ACC112 (cell line): Measurements from ENCODE around the gene BST1.

Experiments
- H2AFZ ChIP-seq: fragments of 200-600 bp; sonication (generic); one replicate; pipeline ENCODE4 v1.6.0; 2017; ENCODE audit warnings: antibody characterized with exemption, low read length; ENCODE audit not compliant: unreplicated experiment
- H3K27ac ChIP-seq: fragments of 200-600 bp; sonication (generic); 2 replicates; pipeline ENCODE4 v1.5.1; 2014; ENCODE audit warnings: low read depth, mild to moderate bottlenecking, antibody characterized with exemption, low read length, moderate library complexity
- H3K27me3 ChIP-seq: fragments of 200-600 bp; sonication (generic); 2 replicates; pipeline ENCODE4 v1.6.1; 2014; ENCODE audit warnings: mild to moderate bottlenecking, antibody characterized with exemption, low read length, moderate library complexity, mixed read lengths; ENCODE audit not compliant: insufficient read depth
- H3K36me3 ChIP-seq: fragments of 200-600 bp; sonication (generic); 2 replicates; pipeline ENCODE4 v1.6.1; 2016; ENCODE audit warnings: mild to moderate bottlenecking, antibody characterized with exemption, low read length, moderate library complexity, mixed read lengths; ENCODE audit not compliant: insufficient read depth
- H3K4me1 ChIP-seq: fragments of 200-600 bp; sonication (generic); one replicate; pipeline ENCODE4 v1.6.1; 2016; ENCODE audit warnings: low read length, mixed read lengths; ENCODE audit not compliant: insufficient read depth, unreplicated experiment, control insufficient read depth
- H3K4me3 ChIP-seq: fragments of 200-600 bp; sonication (generic); 2 replicates; pipeline ENCODE4 v1.5.1; 2014; ENCODE audit warnings: mild to moderate bottlenecking, low read depth, low read length
- H3K79me2 ChIP-seq: fragments of 200-600 bp; sonication (generic); one replicate; pipeline ENCODE4 v1.6.0; 2016; ENCODE audit warnings: low read length; ENCODE audit not compliant: control insufficient read depth, unreplicated experiment, insufficient read depth

Gene BST1

DNA sequence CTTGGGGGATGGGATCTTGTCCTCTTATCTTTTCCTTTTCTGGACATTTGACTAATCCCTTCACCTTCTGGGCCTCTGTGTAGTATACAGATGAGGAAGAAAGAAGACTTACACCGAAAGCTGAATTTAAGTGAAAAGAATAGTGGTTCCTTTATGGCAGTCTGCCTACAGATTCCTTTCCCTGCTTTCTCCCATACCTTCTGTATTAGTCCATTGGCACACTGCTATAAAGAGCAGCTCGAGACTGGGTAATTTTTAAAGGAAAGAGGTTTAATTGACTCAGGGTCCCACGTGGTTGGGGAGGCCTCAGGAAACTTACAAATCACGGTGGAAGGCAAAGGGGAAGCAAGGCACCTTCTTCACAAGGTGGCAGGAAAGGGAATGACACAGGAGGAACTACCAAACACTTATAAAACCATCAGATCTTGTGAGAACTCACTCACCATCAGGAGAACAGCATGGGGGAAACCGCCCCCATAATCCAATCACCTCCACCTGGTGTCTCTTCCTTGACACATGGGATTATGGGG lies 41.2 kb downstream of the BST1 start:
- Histone ChIP-seq H3K4me1 (no peaks in the 10 kb centered on the region), H3K4me3 (no peak overlapping the region), H3K27ac (no peak overlapping the region), H3K36me3 (no peaks in the 10 kb centered on the region), H2AFZ (no peak overlapping the region), H3K79me2 (no peaks in the 10 kb centered on the region), H3K27me3 (0 out of 2 replicates have a peak, but pooled peaks cover 4% of the 10 kb centered on the region)

DNA sequence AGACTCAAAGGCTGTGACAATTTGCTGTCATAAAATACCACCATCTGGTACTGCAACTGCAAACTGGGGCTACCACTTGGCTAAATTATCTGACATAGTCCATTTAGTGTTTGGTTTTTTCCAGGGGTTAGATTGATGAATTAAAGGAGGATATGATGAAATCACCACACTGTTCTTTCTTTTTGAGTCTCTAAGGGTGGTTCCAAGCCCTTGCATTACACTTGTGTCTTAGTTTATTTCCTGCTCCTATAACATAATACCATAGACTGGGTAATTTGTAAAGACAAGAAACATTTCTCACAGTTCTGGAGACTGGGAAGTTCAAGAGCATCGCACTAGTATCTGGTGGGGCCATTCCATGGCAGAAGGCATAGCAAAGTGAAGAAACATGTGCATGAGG lies 43.2 kb downstream of the BST1 start:
- H3K27ac ChIP-seq: no peak overlapping the region
- H3K27me3 ChIP-seq: 0 out of 2 replicates have a peak, but pooled peaks cover 4% of the 10 kb centered on the region
- no peaks in the 10 kb centered on the region for H3K4me1 ChIP-seq
- H3K36me3 ChIP-seq: no peaks in the 10 kb centered on the region
- no peaks in the 10 kb centered on the region for H3K79me2 ChIP-seq
- no peak overlapping the region for H3K4me3 ChIP-seq
- H2AFZ ChIP-seq: no peak overlapping the region

DNA sequence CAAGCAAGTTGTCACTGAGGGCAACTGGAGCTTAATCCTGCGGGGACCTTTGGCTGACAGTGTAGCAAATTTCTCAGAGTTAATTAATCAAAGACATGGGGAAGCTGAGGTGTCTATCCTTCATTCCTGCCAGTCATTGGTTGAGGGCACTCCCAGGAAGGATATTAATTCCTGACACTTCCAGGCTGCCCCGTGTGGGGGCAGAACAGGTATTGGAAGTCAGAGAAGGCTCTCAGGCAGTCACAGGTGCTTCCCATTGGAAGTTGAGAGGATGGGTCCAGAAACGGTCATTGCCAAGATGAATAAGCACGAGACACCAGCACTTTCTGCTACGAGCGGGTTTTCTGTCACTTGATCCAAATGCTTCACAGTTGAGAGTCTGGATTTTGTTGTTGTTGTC lies 46.1 kb downstream of the BST1 start:
- Histone ChIP-seq H3K36me3 (no peaks in the 10 kb centered on the region), H3K27ac (no peak overlapping the region), H3K4me1 (no peaks in the 10 kb centered on the region), H2AFZ (no peak overlapping the region), H3K79me2 (no peaks in the 10 kb centered on the region), H3K27me3 (no peaks in the 10 kb centered on the region), H3K4me3 (no peak overlapping the region)

- no peak overlapping the region for H3K27ac ChIP-seq
- H3K4me3 ChIP-seq: no peak overlapping the region
- no peaks in the 10 kb centered on the region for H3K79me2 ChIP-seq
- H3K4me1 ChIP-seq: peaks cover 8% of the 10 kb centered on the region
- H3K27me3 ChIP-seq: no peaks in the 10 kb centered on the region
- no peaks in the 10 kb centered on the region for H3K36me3 ChIP-seq
- no peak overlapping the region for H2AFZ ChIP-seq
Measured at GRCh38 chr4:15751153-15751552, 48.3 kb downstream of the BST1 start.

- no peaks in the 10 kb centered on the region for H3K79me2 ChIP-seq
- no peaks in the 10 kb centered on the region for H3K36me3 ChIP-seq
- H3K4me1 ChIP-seq: peaks cover 14% of the 10 kb centered on the region
- no peak overlapping the region for H3K27ac ChIP-seq
- no peak overlapping the region for H3K4me3 ChIP-seq
- H2AFZ ChIP-seq: no peak overlapping the region
- H3K27me3 ChIP-seq: no peaks in the 10 kb centered on the region
Measured at GRCh38 chr4:15753081-15753480, 50.2 kb downstream of the BST1 start.

DNA sequence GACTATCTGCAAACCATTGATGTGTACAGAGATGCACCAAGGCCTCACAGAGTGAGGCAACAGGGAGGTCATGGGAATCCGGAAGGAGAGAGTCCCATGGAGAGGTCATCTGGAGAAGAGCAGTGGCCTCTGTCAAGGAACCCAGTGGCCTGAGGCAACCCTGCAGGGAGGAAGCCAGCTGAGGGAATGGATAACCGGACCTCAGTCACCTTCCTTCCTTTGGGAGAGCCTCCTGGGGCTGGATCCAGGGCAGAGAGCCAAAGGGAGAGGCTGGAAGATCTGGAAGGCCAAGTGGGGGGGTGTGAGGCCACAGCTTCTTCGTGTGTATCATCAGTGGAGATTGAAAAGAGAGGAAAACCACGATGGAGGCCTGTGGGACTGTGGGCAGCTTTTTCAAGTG lies 50.9 kb downstream of the BST1 start:
- no peak overlapping the region for H3K4me3 ChIP-seq

DNA sequence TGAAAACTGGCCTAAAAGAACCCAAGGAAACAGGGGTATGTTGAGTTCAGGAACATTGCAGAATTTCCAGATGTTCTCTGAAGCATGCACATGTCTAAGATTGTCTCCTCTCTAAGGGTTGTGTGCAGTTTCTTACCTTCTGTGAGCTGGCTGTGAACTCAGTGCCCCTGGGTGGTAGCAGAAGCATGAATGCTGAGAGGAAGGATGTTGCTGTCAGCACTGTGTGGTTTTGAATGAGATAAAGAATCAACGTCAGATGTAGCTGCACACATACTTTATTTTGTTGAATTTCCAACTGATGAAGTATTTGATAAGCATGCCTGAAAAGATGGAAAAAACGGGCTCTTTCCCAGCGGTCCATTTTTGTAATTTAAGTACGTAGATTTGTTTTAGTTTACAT lies 51.5 kb downstream of the BST1 start:
- Histone ChIP-seq H3K4me1 (peaks cover 14% of the 10 kb centered on the region), H3K27ac (peak overlapping the region; percentile 14; the same call in 1 of the 2 replicates), H3K36me3 (no peaks in the 10 kb centered on the region), H3K79me2 (no peaks in the 10 kb centered on the region), H2AFZ (no peak overlapping the region), H3K27me3 (no peaks in the 10 kb centered on the region), H3K4me3 (no peak overlapping the region)

More for the DNA sequence above, 50.9 kb downstream of the BST1 start:
- peak overlapping the region; percentile 14; the same call in 1 of the 2 replicates for H3K27ac ChIP-seq
- H3K4me1 ChIP-seq: peaks cover 14% of the 10 kb centered on the region
- H3K79me2 ChIP-seq: no peaks in the 10 kb centered on the region
- H3K27me3 ChIP-seq: no peaks in the 10 kb centered on the region
- H3K36me3 ChIP-seq: no peaks in the 10 kb centered on the region
- no peak overlapping the region for H2AFZ ChIP-seq

GRCh38 chr4:15755321-15756155 lies 52.7 kb downstream of the BST1 start:
- H3K27ac ChIP-seq: no peak overlapping the region; the same call in 1 of the 2 replicates
- no peaks in the 10 kb centered on the region for H3K79me2 ChIP-seq
- H3K4me1 ChIP-seq: peaks cover 14% of the 10 kb centered on the region
- no peak overlapping the region for H3K4me3 ChIP-seq
- H2AFZ ChIP-seq: no peak overlapping the region
- H3K36me3 ChIP-seq: no peaks in the 10 kb centered on the region
- H3K27me3 ChIP-seq: 0 out of 2 replicates have a peak, but pooled peaks cover 7% of the 10 kb centered on the region

GRCh38 chr4:15756361-15756861 lies 53.5 kb downstream of the BST1 start:
- Histone ChIP-seq H3K79me2 (no peaks in the 10 kb centered on the region), H3K4me3 (no peak overlapping the region), H3K36me3 (no peaks in the 10 kb centered on the region), H3K27ac (no peak overlapping the region), H3K27me3 (0 out of 2 replicates have a peak, but pooled peaks cover 7% of the 10 kb centered on the region), H3K4me1 (peaks cover 14% of the 10 kb centered on the region), H2AFZ (no peak overlapping the region)

GRCh38 chr4:15757054-15757453 lies 54.2 kb downstream of the BST1 start:
- Histone ChIP-seq H3K27me3 (0 out of 2 replicates have a peak, but pooled peaks cover 7% of the 10 kb centered on the region), H3K4me1 (peaks cover 14% of the 10 kb centered on the region), H3K27ac (no peak overlapping the region), H2AFZ (no peak overlapping the region), H3K79me2 (no peaks in the 10 kb centered on the region), H3K4me3 (no peak overlapping the region), H3K36me3 (no peaks in the 10 kb centered on the region)

GRCh38 chr4:15758294-15758693 lies 55.4 kb downstream of the BST1 start:
- no peak overlapping the region for H3K27ac ChIP-seq

More at GRCh38 chr4:15758294-15758693, 55.4 kb downstream of the BST1 start:
- Histone ChIP-seq H3K4me3 (no peak overlapping the region), H3K4me1 (peaks cover 14% of the 10 kb centered on the region), H3K27me3 (peaks cover 7% of the 10 kb centered on the region; the same call in 1 of the 2 replicates), H3K79me2 (no peaks in the 10 kb centered on the region), H2AFZ (no peak overlapping the region), H3K36me3 (no peaks in the 10 kb centered on the region)
